H1 (cell line): ENCODE data around the gene ST6GALNAC3. TPM values are rescaled to one million over a fixed set of nuclear protein-coding genes. Genes with fewer than 3 reads are reported as not detected.

ENCODE experiments used
- BACH1 ChIP-seq: IDR thresholded peaks from 2 replicates; pipeline ENCODE4 v1.6.1; 2012; ENCODE audit warnings: low read length, improper control_type of control experiment
- CEBPB ChIP-seq: IDR thresholded peaks from 2 replicates; pipeline ENCODE4 v1.6.1; 2012; ENCODE audit warnings: low read depth, low read length
- CHD2 ChIP-seq: IDR thresholded peaks from 2 replicates; pipeline ENCODE4 v1.6.1; 2012; ENCODE audit warnings: low read length, improper control_type of control experiment
- GTF2F1 ChIP-seq: IDR thresholded peaks from 2 replicates; pipeline ENCODE4 v1.6.1; 2012; ENCODE audit warnings: low read depth, low read length, improper control_type of control experiment, borderline replicate concordance
- HDAC2 ChIP-seq, 2 experiments: fragments of 300-600 bp in 1 of 2; sonication (generic) in 1 of 2; IDR thresholded peaks; 2 replicates each; pipeline ENCODE4 v1.6.1; 2011 to 2012; ENCODE audit warnings: low read depth in 2 of 2, low read length in 2 of 2, mild to moderate bottlenecking in 2 of 2, moderate library complexity in 2 of 2, borderline replicate concordance in 1 of 2, inconsistent platforms in 1 of 2
- JUN ChIP-seq: IDR thresholded peaks from 2 replicates; pipeline ENCODE4 v1.6.1; 2011; ENCODE audit warnings: low read depth, mild to moderate bottlenecking, improper control_type of control experiment, low read length
- RAD21 ChIP-seq, 2 experiments: IDR thresholded peaks in 1 of 2; conservative IDR thresholded peaks in 1 of 2; 2 replicates each; pipeline ENCODE4 v1.6.1; 2011; ENCODE audit warnings: low read depth in 2 of 2, low read length in 2 of 2, improper control_type of control experiment in 1 of 2, inconsistent platforms in 1 of 2, mild to moderate bottlenecking in 1 of 2, moderate library complexity in 1 of 2
- polyA plus RNA-seq, 7 experiments: library from polyadenylated mRNA; depleted of rRNA in 3 of 7; stranded (reverse) in 5 of 7; unstranded in 2 of 7; fragments of >200 nt in 5 of 7; fragments of 200-250 nt in 2 of 7; gene quantifications; 1 replicate in 5 of 7; 2 replicates in 1 of 7; 4 replicates in 1 of 7; pipeline versions ENCODE4 v1.2.1 to v1.2.3, GENCODE V29; 2011 to 2013; ENCODE audit warnings: missing spikeins in 2 of 7, mixed read lengths in 2 of 7
- total RNA-seq: library from RNA; stranded (reverse); fragmentation: NEBNext Ultra II Directional; extraction: Animal tissue kit (Norgen Biotek cat#: 25700); gene quantifications from 2 replicates; pipeline ENCODE4 v1.2.1, GENCODE V29; 2021
- TF ChIP-seq, protein P1 (sequence below): fragments of 300-600 bp; sonication (generic); IDR thresholded peaks from 2 replicates; pipeline ENCODE4 v1.7.1; 2012; ENCODE audit warnings: low read length, moderate library complexity, mild to moderate bottlenecking, inconsistent platforms; ENCODE audit not compliant: insufficient replicate concordance

Gene ST6GALNAC3
- total and polyA plus RNA-seq, 2 of the 8 experiments (the other 6 are each of a cell fraction or from before 2014, with no cell fraction given): 4.9 to 19.0 TPM

DNA sequence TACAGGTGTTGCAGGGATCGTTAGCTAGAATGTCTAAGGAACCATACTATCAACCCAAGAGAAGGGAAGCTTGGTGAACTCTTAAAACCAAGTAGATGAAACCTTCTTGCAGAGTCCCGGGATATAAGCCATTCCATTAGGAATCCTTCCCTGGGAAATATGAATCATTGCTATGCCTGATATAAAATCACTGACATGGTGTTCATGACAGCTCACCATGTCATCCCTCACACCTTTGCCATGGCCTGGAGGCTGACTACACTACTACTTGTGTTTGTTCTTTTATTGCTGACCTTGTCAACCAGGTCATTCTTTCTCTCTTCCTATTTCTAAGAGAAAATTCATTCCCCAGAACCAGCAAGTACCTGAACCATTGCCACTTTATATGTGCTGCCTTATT is 12.1 kb downstream of the ST6GALNAC3 start (continued):
- TF ChIP-seq, protein P1, sequence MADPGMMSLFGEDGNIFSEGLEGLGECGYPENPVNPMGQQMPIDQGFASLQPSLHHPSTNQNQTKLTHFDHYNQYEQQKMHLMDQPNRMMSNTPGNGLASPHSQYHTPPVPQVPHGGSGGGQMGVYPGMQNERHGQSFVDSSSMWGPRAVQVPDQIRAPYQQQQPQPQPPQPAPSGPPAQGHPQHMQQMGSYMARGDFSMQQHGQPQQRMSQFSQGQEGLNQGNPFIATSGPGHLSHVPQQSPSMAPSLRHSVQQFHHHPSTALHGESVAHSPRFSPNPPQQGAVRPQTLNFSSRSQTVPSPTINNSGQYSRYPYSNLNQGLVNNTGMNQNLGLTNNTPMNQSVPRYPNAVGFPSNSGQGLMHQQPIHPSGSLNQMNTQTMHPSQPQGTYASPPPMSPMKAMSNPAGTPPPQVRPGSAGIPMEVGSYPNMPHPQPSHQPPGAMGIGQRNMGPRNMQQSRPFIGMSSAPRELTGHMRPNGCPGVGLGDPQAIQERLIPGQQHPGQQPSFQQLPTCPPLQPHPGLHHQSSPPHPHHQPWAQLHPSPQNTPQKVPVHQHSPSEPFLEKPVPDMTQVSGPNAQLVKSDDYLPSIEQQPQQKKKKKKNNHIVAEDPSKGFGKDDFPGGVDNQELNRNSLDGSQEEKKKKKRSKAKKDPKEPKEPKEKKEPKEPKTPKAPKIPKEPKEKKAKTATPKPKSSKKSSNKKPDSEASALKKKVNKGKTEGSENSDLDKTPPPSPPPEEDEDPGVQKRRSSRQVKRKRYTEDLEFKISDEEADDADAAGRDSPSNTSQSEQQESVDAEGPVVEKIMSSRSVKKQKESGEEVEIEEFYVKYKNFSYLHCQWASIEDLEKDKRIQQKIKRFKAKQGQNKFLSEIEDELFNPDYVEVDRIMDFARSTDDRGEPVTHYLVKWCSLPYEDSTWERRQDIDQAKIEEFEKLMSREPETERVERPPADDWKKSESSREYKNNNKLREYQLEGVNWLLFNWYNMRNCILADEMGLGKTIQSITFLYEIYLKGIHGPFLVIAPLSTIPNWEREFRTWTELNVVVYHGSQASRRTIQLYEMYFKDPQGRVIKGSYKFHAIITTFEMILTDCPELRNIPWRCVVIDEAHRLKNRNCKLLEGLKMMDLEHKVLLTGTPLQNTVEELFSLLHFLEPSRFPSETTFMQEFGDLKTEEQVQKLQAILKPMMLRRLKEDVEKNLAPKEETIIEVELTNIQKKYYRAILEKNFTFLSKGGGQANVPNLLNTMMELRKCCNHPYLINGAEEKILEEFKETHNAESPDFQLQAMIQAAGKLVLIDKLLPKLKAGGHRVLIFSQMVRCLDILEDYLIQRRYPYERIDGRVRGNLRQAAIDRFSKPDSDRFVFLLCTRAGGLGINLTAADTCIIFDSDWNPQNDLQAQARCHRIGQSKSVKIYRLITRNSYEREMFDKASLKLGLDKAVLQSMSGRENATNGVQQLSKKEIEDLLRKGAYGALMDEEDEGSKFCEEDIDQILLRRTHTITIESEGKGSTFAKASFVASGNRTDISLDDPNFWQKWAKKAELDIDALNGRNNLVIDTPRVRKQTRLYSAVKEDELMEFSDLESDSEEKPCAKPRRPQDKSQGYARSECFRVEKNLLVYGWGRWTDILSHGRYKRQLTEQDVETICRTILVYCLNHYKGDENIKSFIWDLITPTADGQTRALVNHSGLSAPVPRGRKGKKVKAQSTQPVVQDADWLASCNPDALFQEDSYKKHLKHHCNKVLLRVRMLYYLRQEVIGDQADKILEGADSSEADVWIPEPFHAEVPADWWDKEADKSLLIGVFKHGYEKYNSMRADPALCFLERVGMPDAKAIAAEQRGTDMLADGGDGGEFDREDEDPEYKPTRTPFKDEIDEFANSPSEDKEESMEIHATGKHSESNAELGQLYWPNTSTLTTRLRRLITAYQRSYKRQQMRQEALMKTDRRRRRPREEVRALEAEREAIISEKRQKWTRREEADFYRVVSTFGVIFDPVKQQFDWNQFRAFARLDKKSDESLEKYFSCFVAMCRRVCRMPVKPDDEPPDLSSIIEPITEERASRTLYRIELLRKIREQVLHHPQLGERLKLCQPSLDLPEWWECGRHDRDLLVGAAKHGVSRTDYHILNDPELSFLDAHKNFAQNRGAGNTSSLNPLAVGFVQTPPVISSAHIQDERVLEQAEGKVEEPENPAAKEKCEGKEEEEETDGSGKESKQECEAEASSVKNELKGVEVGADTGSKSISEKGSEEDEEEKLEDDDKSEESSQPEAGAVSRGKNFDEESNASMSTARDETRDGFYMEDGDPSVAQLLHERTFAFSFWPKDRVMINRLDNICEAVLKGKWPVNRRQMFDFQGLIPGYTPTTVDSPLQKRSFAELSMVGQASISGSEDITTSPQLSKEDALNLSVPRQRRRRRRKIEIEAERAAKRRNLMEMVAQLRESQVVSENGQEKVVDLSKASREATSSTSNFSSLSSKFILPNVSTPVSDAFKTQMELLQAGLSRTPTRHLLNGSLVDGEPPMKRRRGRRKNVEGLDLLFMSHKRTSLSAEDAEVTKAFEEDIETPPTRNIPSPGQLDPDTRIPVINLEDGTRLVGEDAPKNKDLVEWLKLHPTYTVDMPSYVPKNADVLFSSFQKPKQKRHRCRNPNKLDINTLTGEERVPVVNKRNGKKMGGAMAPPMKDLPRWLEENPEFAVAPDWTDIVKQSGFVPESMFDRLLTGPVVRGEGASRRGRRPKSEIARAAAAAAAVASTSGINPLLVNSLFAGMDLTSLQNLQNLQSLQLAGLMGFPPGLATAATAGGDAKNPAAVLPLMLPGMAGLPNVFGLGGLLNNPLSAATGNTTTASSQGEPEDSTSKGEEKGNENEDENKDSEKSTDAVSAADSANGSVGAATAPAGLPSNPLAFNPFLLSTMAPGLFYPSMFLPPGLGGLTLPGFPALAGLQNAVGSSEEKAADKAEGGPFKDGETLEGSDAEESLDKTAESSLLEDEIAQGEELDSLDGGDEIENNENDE: no peak
- TF ChIP-seq GTF2F1 (no peak), CHD2 (no peak), JUN (no peak), HDAC2 (IDR thresholded peaks at IDR 0.05; ENCODE audit: borderline replicate concordance in 1 of 2, low read depth in 2 of 2, low read length in 2 of 2) (no peak), CEBPB (no peak), RAD21 (IDR thresholded peaks at IDR 0.05 in 1 of 2, conservative IDR thresholded peaks at IDR 0.05 in 1 of 2; ENCODE audit: low read depth in 2 of 2, low read length in 2 of 2) (no peak), BACH1 (no peak)
